OCI-LY3 (cell line): Measurements from ENCODE around the gene MMEL1.

Experiments used
- EZH2phosphoT487 ChIP-seq: fragments of 200-600 bp; shearing (Covaris generic); IDR thresholded peaks from 2 replicates; pipeline ENCODE4 v1.6.1; 2018; ENCODE audit warnings: antibody characterized with exemption, mixed run types, low read depth
- TF ChIP-seq, protein P1 (sequence below): fragments of 200-600, 300-600 bp; sonication (generic); IDR thresholded peaks from 2 replicates; pipeline ENCODE4 v1.5.1; 2014; ENCODE audit warnings: antibody characterized with exemption, low read length, low read depth

DNA sequence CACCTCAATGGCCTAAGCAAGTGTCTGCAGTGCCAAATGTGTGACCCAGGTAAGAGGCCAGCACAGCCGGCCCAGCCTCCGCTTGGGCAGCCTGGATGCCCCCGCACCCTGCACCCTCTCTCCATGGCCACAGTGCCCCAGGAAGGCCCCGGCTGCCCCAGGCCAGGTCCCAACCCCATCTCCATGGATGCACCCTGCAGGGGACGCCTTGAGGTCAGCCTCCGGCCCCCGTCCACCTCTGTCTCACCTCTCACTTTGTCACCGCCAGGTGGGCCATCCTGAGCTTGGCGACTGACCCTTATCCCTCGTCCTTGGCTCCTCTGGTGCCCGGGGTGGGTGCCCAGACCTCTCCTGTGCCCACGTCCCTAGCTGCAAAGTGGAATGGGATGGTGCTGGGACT, 74.4 kb downstream of the MMEL1 start:
- TF ChIP-seq, protein P1, sequence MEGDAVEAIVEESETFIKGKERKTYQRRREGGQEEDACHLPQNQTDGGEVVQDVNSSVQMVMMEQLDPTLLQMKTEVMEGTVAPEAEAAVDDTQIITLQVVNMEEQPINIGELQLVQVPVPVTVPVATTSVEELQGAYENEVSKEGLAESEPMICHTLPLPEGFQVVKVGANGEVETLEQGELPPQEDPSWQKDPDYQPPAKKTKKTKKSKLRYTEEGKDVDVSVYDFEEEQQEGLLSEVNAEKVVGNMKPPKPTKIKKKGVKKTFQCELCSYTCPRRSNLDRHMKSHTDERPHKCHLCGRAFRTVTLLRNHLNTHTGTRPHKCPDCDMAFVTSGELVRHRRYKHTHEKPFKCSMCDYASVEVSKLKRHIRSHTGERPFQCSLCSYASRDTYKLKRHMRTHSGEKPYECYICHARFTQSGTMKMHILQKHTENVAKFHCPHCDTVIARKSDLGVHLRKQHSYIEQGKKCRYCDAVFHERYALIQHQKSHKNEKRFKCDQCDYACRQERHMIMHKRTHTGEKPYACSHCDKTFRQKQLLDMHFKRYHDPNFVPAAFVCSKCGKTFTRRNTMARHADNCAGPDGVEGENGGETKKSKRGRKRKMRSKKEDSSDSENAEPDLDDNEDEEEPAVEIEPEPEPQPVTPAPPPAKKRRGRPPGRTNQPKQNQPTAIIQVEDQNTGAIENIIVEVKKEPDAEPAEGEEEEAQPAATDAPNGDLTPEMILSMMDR = no peak
- TF ChIP-seq EZH2phosphoT487 = no peak
